Measurements from ENCODE around the gene BCLAF1.

BCLAF1 gene

GRCh38 chr6:136253734-136254133 lies 35.9 kb downstream of the BCLAF1 start:
- no peak overlapping the region for H4K12ac ChIP-seq (ENCODE audit: low read depth, low read length)
- H3K4ac ChIP-seq (ENCODE audit: low read depth, low read length): no peak overlapping the region
- no peaks in the 10 kb centered on the region for H3K27me3 ChIP-seq (ENCODE audit: insufficient read depth, low read length)
- no peak overlapping the region for H3K4me3 ChIP-seq (ENCODE audit: low read depth, low read length)
- no peaks in the 10 kb centered on the region for H3K9me3 ChIP-seq (ENCODE audit: insufficient read depth, low read depth, low read length)
- H4K8ac ChIP-seq (ENCODE audit: low read depth, low read length): no peak overlapping the region
- peaks cover 0 to 4% of the 10 kb centered on the region in 2 experiments for H3K36me3 ChIP-seq (ENCODE audit: control insufficient read depth in 1 of 2, insufficient read depth in 2 of 2, low read length in 2 of 2)
- no CpG with 5 or more reads among the region's 6 CpGs for WGBS (ENCODE audit: extremely low coverage, insufficient coverage, insufficient read length)
- no peak overlapping the region for H3K4me2 ChIP-seq (ENCODE audit: low read length)
- H2BK5ac ChIP-seq (ENCODE audit: low read depth, low read length, poor library complexity): no peak overlapping the region
- H3K18ac ChIP-seq (ENCODE audit: low read length): no peak overlapping the region
- H3K4me1 ChIP-seq (ENCODE audit: control insufficient read depth in 1 of 2, insufficient read depth in 2 of 2, low read length in 2 of 2): peaks cover 0 to 3% of the 10 kb centered on the region in 2 experiments
- no peak overlapping the region for H3K27ac ChIP-seq (ENCODE audit: low read depth, low read length)
- no peak overlapping the region for H2BK12ac ChIP-seq (ENCODE audit: low read length)
- no peak overlapping the region for H3K23ac ChIP-seq (ENCODE audit: low read length)
- H3K79me1 ChIP-seq (ENCODE audit: low read length): no peaks in the 10 kb centered on the region
- H2AFZ ChIP-seq (ENCODE audit: insufficient read depth, low read length, poor library complexity): no peak overlapping the region
- DNase-seq: no peak
- H4K91ac ChIP-seq (ENCODE audit: low read depth, low read length): no peak overlapping the region
- H3K79me2 ChIP-seq (ENCODE audit: control insufficient read depth, insufficient read depth, low read length, poor library complexity): no peaks in the 10 kb centered on the region
- H2BK120ac ChIP-seq (ENCODE audit: insufficient read depth, low read length, poor library complexity): no peak overlapping the region
- H3K9ac ChIP-seq (ENCODE audit: low read length): no peak overlapping the region
- H2AK5ac ChIP-seq (ENCODE audit: low read length): no peak overlapping the region
- no peak overlapping the region for H3K14ac ChIP-seq (ENCODE audit: low read length)

GRCh38 chr6:136252441-136252840 lies 37.2 kb downstream of the BCLAF1 start:
- H4K12ac ChIP-seq (ENCODE audit: low read depth, low read length): no peak overlapping the region
- no CpG with 5 or more reads among the region's 2 CpGs for WGBS (ENCODE audit: extremely low coverage, insufficient coverage, insufficient read length)
- H3K27me3 ChIP-seq (ENCODE audit: insufficient read depth, low read length): no peaks in the 10 kb centered on the region
- no peaks in the 10 kb centered on the region for H3K79me2 ChIP-seq (ENCODE audit: control insufficient read depth, insufficient read depth, low read length, poor library complexity)
- no peak overlapping the region for H2BK12ac ChIP-seq (ENCODE audit: low read length)
- no peaks in the 10 kb centered on the region for H3K9me3 ChIP-seq (ENCODE audit: insufficient read depth, low read depth, low read length)
- no peak overlapping the region for H3K27ac ChIP-seq (ENCODE audit: low read depth, low read length)
- H2AFZ ChIP-seq (ENCODE audit: insufficient read depth, low read length, poor library complexity): no peak overlapping the region
- H3K79me1 ChIP-seq (ENCODE audit: low read length): no peaks in the 10 kb centered on the region
- no peak overlapping the region for H3K14ac ChIP-seq (ENCODE audit: low read length)
- peaks cover 0 to 4% of the 10 kb centered on the region in 2 experiments for H3K36me3 ChIP-seq (ENCODE audit: control insufficient read depth in 1 of 2, insufficient read depth in 2 of 2, low read length in 2 of 2)
- no peak overlapping the region for H3K9ac ChIP-seq (ENCODE audit: low read length)
- H2BK5ac ChIP-seq (ENCODE audit: low read depth, low read length, poor library complexity): no peak overlapping the region
- H3K4ac ChIP-seq (ENCODE audit: low read depth, low read length): no peak overlapping the region
- peaks cover 0 to 3% of the 10 kb centered on the region in 2 experiments for H3K4me1 ChIP-seq (ENCODE audit: control insufficient read depth in 1 of 2, insufficient read depth in 2 of 2, low read length in 2 of 2)
- H4K8ac ChIP-seq (ENCODE audit: low read depth, low read length): no peak overlapping the region
- H2AK5ac ChIP-seq (ENCODE audit: low read length): no peak overlapping the region
- no peak overlapping the region for H3K4me2 ChIP-seq (ENCODE audit: low read length)
- no peak overlapping the region for H4K91ac ChIP-seq (ENCODE audit: low read depth, low read length)
- no peak overlapping the region for H3K23ac ChIP-seq (ENCODE audit: low read length)
- no peak overlapping the region for H3K18ac ChIP-seq (ENCODE audit: low read length)
- no peak overlapping the region for H2BK120ac ChIP-seq (ENCODE audit: insufficient read depth, low read length, poor library complexity)
- no peak overlapping the region for H3K4me3 ChIP-seq (ENCODE audit: low read depth, low read length)
- peak in 1 of 2 donors; percentile 48 for DNase-seq

GRCh38 chr6:136251394-136251793 lies 38.3 kb downstream of the BCLAF1 start:
- Histone ChIP-seq H3K4me2 (ENCODE audit: low read length) (no peak overlapping the region), H3K79me1 (ENCODE audit: low read length) (no peaks in the 10 kb centered on the region), H3K14ac (ENCODE audit: low read length) (no peak overlapping the region), H3K4ac (ENCODE audit: low read depth, low read length) (no peak overlapping the region), H2BK12ac (ENCODE audit: low read length) (no peak overlapping the region), H2BK5ac (ENCODE audit: low read depth, low read length, poor library complexity) (no peak overlapping the region), H4K91ac (ENCODE audit: low read depth, low read length) (no peak overlapping the region), H3K18ac (ENCODE audit: low read length) (no peak overlapping the region), H3K9ac (ENCODE audit: low read length) (no peak overlapping the region), H3K9me3 (ENCODE audit: insufficient read depth, low read depth, low read length) (no peaks in the 10 kb centered on the region), H4K12ac (ENCODE audit: low read depth, low read length) (no peak overlapping the region), H3K23ac (ENCODE audit: low read length) (no peak overlapping the region), H2AFZ (ENCODE audit: insufficient read depth, low read length, poor library complexity) (no peak overlapping the region), H3K79me2 (ENCODE audit: control insufficient read depth, insufficient read depth, low read length, poor library complexity) (no peaks in the 10 kb centered on the region), H2BK120ac (ENCODE audit: insufficient read depth, low read length, poor library complexity) (no peak overlapping the region), H3K4me1 (ENCODE audit: control insufficient read depth in 1 of 2, insufficient read depth in 2 of 2, low read length in 2 of 2) (peaks cover 0 to 3% of the 10 kb centered on the region in 2 experiments), H4K8ac (ENCODE audit: low read depth, low read length) (no peak overlapping the region), H3K36me3 (ENCODE audit: control insufficient read depth in 1 of 2, insufficient read depth in 2 of 2, low read length in 2 of 2) (peaks cover 0 to 4% of the 10 kb centered on the region in 2 experiments), H3K27me3 (ENCODE audit: insufficient read depth, low read length) (no peaks in the 10 kb centered on the region), H3K27ac (ENCODE audit: low read depth, low read length) (no peak overlapping the region), H3K4me3 (ENCODE audit: low read depth, low read length) (no peak overlapping the region), H2AK5ac (ENCODE audit: low read length) (no peak overlapping the region)
- no CpG with 5 or more reads among the region's 4 CpGs for WGBS (ENCODE audit: extremely low coverage, insufficient coverage, insufficient read length)
- no peak for DNase-seq

GRCh38 chr6:136250686-136251008 lies 39.0 kb downstream of the BCLAF1 start:
- Histone ChIP-seq H2AK5ac (ENCODE audit: low read length) (no peak overlapping the region), H4K8ac (ENCODE audit: low read depth, low read length) (peak overlapping the region; percentile 44), H2BK12ac (ENCODE audit: low read length) (no peak overlapping the region), H3K18ac (ENCODE audit: low read length) (no peak overlapping the region), H3K4ac (ENCODE audit: low read depth, low read length) (no peak overlapping the region), H4K12ac (ENCODE audit: low read depth, low read length) (no peak overlapping the region), H3K79me1 (ENCODE audit: low read length) (no peaks in the 10 kb centered on the region), H3K14ac (ENCODE audit: low read length) (no peak overlapping the region), H3K4me2 (ENCODE audit: low read length) (peak overlapping the region; percentile 77), H4K91ac (ENCODE audit: low read depth, low read length) (no peak overlapping the region), H3K23ac (ENCODE audit: low read length) (no peak overlapping the region), H2AFZ (ENCODE audit: insufficient read depth, low read length, poor library complexity) (no peak overlapping the region), H3K4me1 (ENCODE audit: control insufficient read depth in 1 of 2, insufficient read depth in 2 of 2, low read length in 2 of 2) (peaks cover 0 to 3% of the 10 kb centered on the region in 2 experiments), H3K79me2 (ENCODE audit: control insufficient read depth, insufficient read depth, low read length, poor library complexity) (no peaks in the 10 kb centered on the region), H3K4me3 (ENCODE audit: low read depth, low read length) (peak overlapping the region; percentile 66), H3K9me3 (ENCODE audit: insufficient read depth, low read depth, low read length) (no peaks in the 10 kb centered on the region), H3K36me3 (ENCODE audit: control insufficient read depth in 1 of 2, insufficient read depth in 2 of 2, low read length in 2 of 2) (no peaks in the 10 kb centered on the region), H3K27ac (ENCODE audit: low read depth, low read length) (no peak overlapping the region), H3K27me3 (ENCODE audit: insufficient read depth, low read length) (no peaks in the 10 kb centered on the region), H3K9ac (ENCODE audit: low read length) (no peak overlapping the region), H2BK5ac (ENCODE audit: low read depth, low read length, poor library complexity) (no peak overlapping the region), H2BK120ac (ENCODE audit: insufficient read depth, low read length, poor library complexity) (no peak overlapping the region)
- DNase-seq: peak in 1 of 2 donors; percentile 41
- no CpG with 5 or more reads among the region's 8 CpGs for whole genome bisulfite sequencing (ENCODE audit: extremely low coverage, insufficient coverage, insufficient read length)
